Muscle layer of colon (tissue), 2 donors: ENCODE measurements around the gene UVRAG.
A peak's percentile ranks its signal among the peaks of the same experiment; 100 is the strongest.

ENCODE experiments used
- H3K27ac ChIP-seq: one replicate; pipeline ENCODE4 v1.7.0; 2013; ENCODE audit warnings: low read depth, mild to moderate bottlenecking, low read length, moderate library complexity
- H3K27me3 ChIP-seq, 2 donors: one replicate each; pipeline ENCODE4 v1.7.0; 2013; ENCODE audit warnings: low read length in 2 of 2, mild to moderate bottlenecking in 2 of 2; ENCODE audit not compliant: insufficient read depth in 2 of 2, control insufficient read depth in 1 of 2
- H3K36me3 ChIP-seq: one replicate; pipeline ENCODE4 v1.7.0; 2013; ENCODE audit warnings: mild to moderate bottlenecking, low read length; ENCODE audit not compliant: insufficient read depth
- H3K4me1 ChIP-seq: one replicate; pipeline ENCODE4 v1.7.0; 2013; ENCODE audit warnings: mild to moderate bottlenecking, low read length; ENCODE audit not compliant: insufficient read depth
- H3K4me3 ChIP-seq, 2 donors: one replicate each; pipeline ENCODE4 v1.7.0; 2013; ENCODE audit warnings: low read length in 2 of 2, low read depth in 1 of 2, mild to moderate bottlenecking in 1 of 2, moderate library complexity in 1 of 2
- H3K9ac ChIP-seq: one replicate; pipeline ENCODE4 v1.7.0; 2013; ENCODE audit warnings: low read length
- H3K9me3 ChIP-seq: one replicate; pipeline ENCODE4 v1.7.0; 2013; ENCODE audit warnings: mild to moderate bottlenecking, low read length
- donor health status: abdominal sarcoma.
- donor health status: Adenocarcinoma of cecum.

Gene UVRAG

GRCh38 chr11:75813124-75813523 is 1.9 kb upstream of the UVRAG start:
- Histone ChIP-seq H3K9ac (no peak overlapping the region), H3K4me3 (no peak overlapping the region)

GRCh38 chr11:75813622-75814039 is 1.4 kb upstream of the UVRAG start:
- no peaks in the 10 kb centered on the region for H3K27me3 ChIP-seq
- H3K4me3 ChIP-seq: peak overlapping the region in 1 of 2 donors; percentile 59
- H3K4me1 ChIP-seq: peaks cover 28% of the 10 kb centered on the region
- no peak overlapping the region for H3K9ac ChIP-seq
- no peak overlapping the region for H3K27ac ChIP-seq
- H3K36me3 ChIP-seq: no peaks in the 10 kb centered on the region
- H3K9me3 ChIP-seq: no peaks in the 10 kb centered on the region

More at GRCh38 chr11:75813124-75813523, 1.9 kb upstream of the UVRAG start:
- Histone ChIP-seq H3K27ac (no peak overlapping the region), H3K9me3 (no peaks in the 10 kb centered on the region), H3K27me3 (no peaks in the 10 kb centered on the region), H3K36me3 (no peaks in the 10 kb centered on the region), H3K4me1 (peaks cover 28% of the 10 kb centered on the region)

- H3K36me3 ChIP-seq: no peaks in the 10 kb centered on the region
- H3K27ac ChIP-seq: peak overlapping the region; percentile 93
- no peaks in the 10 kb centered on the region for H3K27me3 ChIP-seq
- H3K9ac ChIP-seq: peak overlapping the region; percentile 66
- peak overlapping the region; percentile 59 to 95 for H3K4me3 ChIP-seq
- H3K9me3 ChIP-seq: no peaks in the 10 kb centered on the region
- H3K4me1 ChIP-seq: peaks cover 28% of the 10 kb centered on the region
Measured at GRCh38 chr11:75814363-75814676, 690 bp upstream of the UVRAG start.

GRCh38 chr11:75815345-75816168 is 547 bp downstream of the UVRAG start:
- H3K4me1 ChIP-seq: peaks cover 28% of the 10 kb centered on the region

GRCh38 chr11:75816561-75817239 is 1.7 kb downstream of the UVRAG start:
- Histone ChIP-seq H3K27me3 (no peaks in the 10 kb centered on the region), H3K4me3 (peak overlapping the region; percentile 59 to 95), H3K27ac (peak overlapping the region; percentile 93), H3K9ac (peak overlapping the region; percentile 81), H3K9me3 (no peaks in the 10 kb centered on the region), H3K4me1 (peaks cover 38% of the 10 kb centered on the region), H3K36me3 (no peaks in the 10 kb centered on the region)

More at GRCh38 chr11:75815345-75816168, 547 bp downstream of the UVRAG start:
- no peaks in the 10 kb centered on the region for H3K27me3 ChIP-seq
- peak overlapping the region; percentile 93 for H3K27ac ChIP-seq
- peak overlapping the region; percentile 59 to 95 for H3K4me3 ChIP-seq
- H3K36me3 ChIP-seq: no peaks in the 10 kb centered on the region
- peak overlapping the region; percentile 81 for H3K9ac ChIP-seq
- H3K9me3 ChIP-seq: no peaks in the 10 kb centered on the region

- Histone ChIP-seq H3K4me1 (peaks cover 61% of the 10 kb centered on the region), H3K36me3 (no peaks in the 10 kb centered on the region), H3K27ac (no peak overlapping the region), H3K9me3 (no peaks in the 10 kb centered on the region), H3K27me3 (no peaks in the 10 kb centered on the region), H3K4me3 (no peak overlapping the region), H3K9ac (no peak overlapping the region)
Measured at GRCh38 chr11:75820645-75821044, 5.6 kb downstream of the UVRAG start.

- Histone ChIP-seq H3K27ac (no peak overlapping the region), H3K36me3 (no peaks in the 10 kb centered on the region), H3K9me3 (no peaks in the 10 kb centered on the region), H3K4me3 (no peak overlapping the region), H3K27me3 (no peaks in the 10 kb centered on the region), H3K4me1 (peaks cover 63% of the 10 kb centered on the region), H3K9ac (no peak overlapping the region)
Measured at GRCh38 chr11:75821202-75821601, 6.2 kb downstream of the UVRAG start.

GRCh38 chr11:75822541-75822940 is 7.5 kb downstream of the UVRAG start:
- Histone ChIP-seq H3K9ac (no peak overlapping the region), H3K4me1 (peaks cover 64% of the 10 kb centered on the region), H3K27me3 (no peaks in the 10 kb centered on the region), H3K9me3 (no peaks in the 10 kb centered on the region), H3K4me3 (no peak overlapping the region), H3K27ac (peak overlapping the region; percentile 49), H3K36me3 (no peaks in the 10 kb centered on the region)

GRCh38 chr11:75823415-75823814 is 8.4 kb downstream of the UVRAG start:
- no peak overlapping the region for H3K4me3 ChIP-seq
- H3K4me1 ChIP-seq: peaks cover 61% of the 10 kb centered on the region
- no peaks in the 10 kb centered on the region for H3K9me3 ChIP-seq
- no peak overlapping the region for H3K9ac ChIP-seq
- H3K36me3 ChIP-seq: no peaks in the 10 kb centered on the region
- peak overlapping the region; percentile 49 for H3K27ac ChIP-seq
- H3K27me3 ChIP-seq: no peaks in the 10 kb centered on the region

GRCh38 chr11:75823946-75824345 is 8.9 kb downstream of the UVRAG start:
- Histone ChIP-seq H3K36me3 (no peaks in the 10 kb centered on the region), H3K27me3 (no peaks in the 10 kb centered on the region), H3K27ac (no peak overlapping the region), H3K4me3 (no peak overlapping the region), H3K9ac (no peak overlapping the region), H3K4me1 (peaks cover 63% of the 10 kb centered on the region), H3K9me3 (no peaks in the 10 kb centered on the region)

GRCh38 chr11:75826461-75827230 is 11.6 kb downstream of the UVRAG start:
- no peaks in the 10 kb centered on the region for H3K9me3 ChIP-seq
- H3K4me1 ChIP-seq: peaks cover 72% of the 10 kb centered on the region
- no peaks in the 10 kb centered on the region for H3K36me3 ChIP-seq
- H3K9ac ChIP-seq: peak overlapping the region; percentile 33
- peak overlapping the region; percentile 80 for H3K27ac ChIP-seq
- H3K27me3 ChIP-seq: no peaks in the 10 kb centered on the region
- peak overlapping the region in 1 of 2 donors; percentile 45 for H3K4me3 ChIP-seq
